ENCODE results near the gene PFKFB2. TPM values are rescaled to one million over a fixed set of nuclear protein-coding genes. Genes with fewer than 3 reads are reported as not detected.

The PFKFB2 gene
- total RNA-seq, 1 experiment from 2014 or later, result 16.8 TPM

DNA sequence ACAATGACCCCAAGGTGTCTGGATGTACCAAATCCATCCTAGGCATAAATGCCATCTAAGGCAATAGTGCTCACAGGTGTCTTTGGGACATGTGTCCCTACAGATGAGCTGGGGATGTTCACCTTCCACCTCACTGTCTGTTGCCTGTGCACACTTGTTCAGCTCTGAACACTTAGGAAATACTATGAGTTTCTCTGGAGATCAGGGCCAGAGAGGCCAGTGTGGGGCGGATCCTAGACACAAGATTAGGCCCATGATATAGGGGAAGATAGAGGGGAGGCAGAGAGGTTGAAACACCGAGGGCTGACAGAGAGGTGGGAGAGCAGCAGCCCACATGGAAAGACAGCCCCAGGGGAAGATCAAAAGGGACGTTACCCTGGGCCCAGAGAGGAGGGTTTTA, 46.2 kb upstream of the PFKFB2 start:
- POLR2A ChIA-PET, result no interaction called here
- Mint-ChIP-seq H3K27ac (no peak overlapping the region), H3K36me3 (no peaks in the 10 kb centered on the region), H3K4me3 (no peak overlapping the region), H3K4me1 (peaks cover 14% of the 10 kb centered on the region), H3K9me3 (peaks cover 3% of the 10 kb centered on the region; the same call in 1 of the 2 replicates), H3K27me3 (ENCODE audit: low read depth) (peaks cover 5% of the 10 kb centered on the region)
- no peak for ATAC-seq
- DNase-seq (ENCODE audit: low spot score), result no peak
- no peak for TF ChIP-seq NR3C1 (CRISPR knock-in tag; conservative IDR thresholded peaks at IDR 0.05; ENCODE audit: low read depth)
- TF ChIP-seq ATF1 (CRISPR knock-in tag; IDR thresholded peaks at IDR 0.05), result no peak
- TF ChIP-seq CREB1 (CRISPR knock-in tag; IDR thresholded peaks at IDR 0.05), result no peak
- no peak for TF ChIP-seq TP53 (CRISPR knock-in tag; IDR thresholded peaks at IDR 0.05)
- TF ChIP-seq, protein P1, sequence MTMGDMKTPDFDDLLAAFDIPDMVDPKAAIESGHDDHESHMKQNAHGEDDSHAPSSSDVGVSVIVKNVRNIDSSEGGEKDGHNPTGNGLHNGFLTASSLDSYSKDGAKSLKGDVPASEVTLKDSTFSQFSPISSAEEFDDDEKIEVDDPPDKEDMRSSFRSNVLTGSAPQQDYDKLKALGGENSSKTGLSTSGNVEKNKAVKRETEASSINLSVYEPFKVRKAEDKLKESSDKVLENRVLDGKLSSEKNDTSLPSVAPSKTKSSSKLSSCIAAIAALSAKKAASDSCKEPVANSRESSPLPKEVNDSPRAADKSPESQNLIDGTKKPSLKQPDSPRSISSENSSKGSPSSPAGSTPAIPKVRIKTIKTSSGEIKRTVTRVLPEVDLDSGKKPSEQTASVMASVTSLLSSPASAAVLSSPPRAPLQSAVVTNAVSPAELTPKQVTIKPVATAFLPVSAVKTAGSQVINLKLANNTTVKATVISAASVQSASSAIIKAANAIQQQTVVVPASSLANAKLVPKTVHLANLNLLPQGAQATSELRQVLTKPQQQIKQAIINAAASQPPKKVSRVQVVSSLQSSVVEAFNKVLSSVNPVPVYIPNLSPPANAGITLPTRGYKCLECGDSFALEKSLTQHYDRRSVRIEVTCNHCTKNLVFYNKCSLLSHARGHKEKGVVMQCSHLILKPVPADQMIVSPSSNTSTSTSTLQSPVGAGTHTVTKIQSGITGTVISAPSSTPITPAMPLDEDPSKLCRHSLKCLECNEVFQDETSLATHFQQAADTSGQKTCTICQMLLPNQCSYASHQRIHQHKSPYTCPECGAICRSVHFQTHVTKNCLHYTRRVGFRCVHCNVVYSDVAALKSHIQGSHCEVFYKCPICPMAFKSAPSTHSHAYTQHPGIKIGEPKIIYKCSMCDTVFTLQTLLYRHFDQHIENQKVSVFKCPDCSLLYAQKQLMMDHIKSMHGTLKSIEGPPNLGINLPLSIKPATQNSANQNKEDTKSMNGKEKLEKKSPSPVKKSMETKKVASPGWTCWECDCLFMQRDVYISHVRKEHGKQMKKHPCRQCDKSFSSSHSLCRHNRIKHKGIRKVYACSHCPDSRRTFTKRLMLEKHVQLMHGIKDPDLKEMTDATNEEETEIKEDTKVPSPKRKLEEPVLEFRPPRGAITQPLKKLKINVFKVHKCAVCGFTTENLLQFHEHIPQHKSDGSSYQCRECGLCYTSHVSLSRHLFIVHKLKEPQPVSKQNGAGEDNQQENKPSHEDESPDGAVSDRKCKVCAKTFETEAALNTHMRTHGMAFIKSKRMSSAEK (CRISPR knock-in tag; IDR thresholded peaks at IDR 0.05; ENCODE audit: borderline replicate concordance), result no peak
- no peak for TF ChIP-seq CBFB (CRISPR knock-in tag; IDR thresholded peaks at IDR 0.05; ENCODE audit: low read depth)
- TF ChIP-seq NR2C2 (CRISPR knock-in tag; IDR thresholded peaks at IDR 0.05), result no peak
- no peak for TF ChIP-seq STAT6 (CRISPR knock-in tag; conservative IDR thresholded peaks at IDR 0.05; ENCODE audit: low read depth)
- TF ChIP-seq GRHL2 (CRISPR knock-in tag; IDR thresholded peaks at IDR 0.05; ENCODE audit: insufficient replicate concordance, severe bottlenecking), result no peak
- no peak for TF ChIP-seq NFYB (CRISPR knock-in tag; conservative IDR thresholded peaks at IDR 0.05; ENCODE audit: low read depth)
- TF ChIP-seq CTCF (IDR thresholded peaks at IDR 0.05), result no peak
- no peak for TF ChIP-seq ZNF263 (CRISPR knock-in tag; IDR thresholded peaks at IDR 0.05; ENCODE audit: low read depth)
- no peak for TF ChIP-seq ZNF425 (CRISPR knock-in tag; conservative IDR thresholded peaks at IDR 0.05)
- TF ChIP-seq SOX15 (CRISPR knock-in tag; IDR thresholded peaks at IDR 0.05), result no peak
- no peak for TF ChIP-seq PRRX2 (CRISPR knock-in tag; IDR thresholded peaks at IDR 0.05)
- no peak for TF ChIP-seq ETV6 (CRISPR knock-in tag; IDR thresholded peaks at IDR 0.05)
- no peak for TF ChIP-seq ZNF416 (CRISPR knock-in tag; IDR thresholded peaks at IDR 0.05)
- CTCF ChIA-PET, result interaction anchor here (1.2 to 2.2 kb wide), 3 partner anchors 18 to 72 kb away, joined by 3 to 7 read pairs (median 3); partner anchors contain the start of gene C1orf116

Data from WTC11 (cell line).